Body of pancreas (tissue), 4 donors: ENCODE results near the gene TSPAN18.

Source experiments
- POLR2A ChIP-seq, 3 donors: fragments of 450-650 bp; IDR thresholded peaks; one replicate each; pipeline ENCODE4 v1.6.1; 2016; ENCODE audit warnings: antibody characterized with exemption in 3 of 3, mild to moderate bottlenecking in 2 of 3
- TF ChIP-seq, protein P1 (sequence below), 7 experiments: fragments of 450-650 bp in 4 of 7; fragments of 200-600 bp in 3 of 7; sonication (generic) in 3 of 7; IDR thresholded peaks; one replicate each; pipeline ENCODE4 v1.5.1; 2016 to 2019; ENCODE audit warnings: antibody characterized with exemption in 7 of 7

DNA sequence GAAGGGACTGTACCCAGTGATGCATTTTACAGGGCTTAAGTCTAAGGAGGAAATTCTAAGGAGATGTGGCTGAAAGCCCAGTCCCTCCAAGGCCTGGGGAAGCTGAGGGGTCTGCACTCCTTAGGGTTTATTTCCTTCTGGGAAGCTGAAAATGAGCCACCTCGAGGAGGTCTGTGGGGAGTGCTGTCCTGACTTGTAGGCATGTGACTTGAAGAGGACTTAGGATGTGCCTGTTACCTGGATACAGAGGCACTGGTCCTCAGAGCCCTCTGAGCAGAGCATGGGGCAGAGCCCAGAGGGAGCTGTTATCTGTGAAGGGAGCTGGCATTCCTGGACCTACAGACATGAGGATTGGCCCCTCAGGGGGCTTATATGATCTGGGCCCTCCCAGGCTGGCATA is 146.8 kb downstream of the TSPAN18 start:
- TF ChIP-seq, protein P1, sequence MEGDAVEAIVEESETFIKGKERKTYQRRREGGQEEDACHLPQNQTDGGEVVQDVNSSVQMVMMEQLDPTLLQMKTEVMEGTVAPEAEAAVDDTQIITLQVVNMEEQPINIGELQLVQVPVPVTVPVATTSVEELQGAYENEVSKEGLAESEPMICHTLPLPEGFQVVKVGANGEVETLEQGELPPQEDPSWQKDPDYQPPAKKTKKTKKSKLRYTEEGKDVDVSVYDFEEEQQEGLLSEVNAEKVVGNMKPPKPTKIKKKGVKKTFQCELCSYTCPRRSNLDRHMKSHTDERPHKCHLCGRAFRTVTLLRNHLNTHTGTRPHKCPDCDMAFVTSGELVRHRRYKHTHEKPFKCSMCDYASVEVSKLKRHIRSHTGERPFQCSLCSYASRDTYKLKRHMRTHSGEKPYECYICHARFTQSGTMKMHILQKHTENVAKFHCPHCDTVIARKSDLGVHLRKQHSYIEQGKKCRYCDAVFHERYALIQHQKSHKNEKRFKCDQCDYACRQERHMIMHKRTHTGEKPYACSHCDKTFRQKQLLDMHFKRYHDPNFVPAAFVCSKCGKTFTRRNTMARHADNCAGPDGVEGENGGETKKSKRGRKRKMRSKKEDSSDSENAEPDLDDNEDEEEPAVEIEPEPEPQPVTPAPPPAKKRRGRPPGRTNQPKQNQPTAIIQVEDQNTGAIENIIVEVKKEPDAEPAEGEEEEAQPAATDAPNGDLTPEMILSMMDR (IDR thresholded peaks at IDR 0.05) = no peak
- no peak for TF ChIP-seq POLR2A (IDR thresholded peaks at IDR 0.05)
